GM19035 (cell line): ENCODE results near the gene GJB5.
"Not testable (repeated sequence)": the region's sequence is repeated elsewhere in the genome, so short reads cannot be mapped to it uniquely, and the experiment has no call there.

Source experiments
- ATAC-seq: cut with Tn5 transposase; IDR thresholded peaks from one replicate; pipeline ENCODE4 v1.9.1; 2021; ENCODE audit not compliant: unreplicated experiment

GJB5 gene

GRCh38 chr1:34754964-34755637 is at the start of gene GJB5:
TSS of gene GJB5 (plus strand) at chr1:34755047. CDS start at chr1:34757331, 2,284 bp downstream.
- ATAC-seq: no peak

GRCh38 chr1:34705077-34705476 is 49.8 kb upstream of the GJB5 start:
- no peak for ATAC-seq

GRCh38 chr1:34708106-34708505 is 46.7 kb upstream of the GJB5 start:
- ATAC-seq: no peak

GRCh38 chr1:34709547-34709946 is 45.3 kb upstream of the GJB5 start:
- ATAC-seq: no peak

GRCh38 chr1:34710812-34711211 is 44.0 kb upstream of the GJB5 start:
- ATAC-seq: no peak

GRCh38 chr1:34711485-34711884 is 43.4 kb upstream of the GJB5 start:
- no peak for ATAC-seq

GRCh38 chr1:34712007-34712688 is 42.7 kb upstream of the GJB5 start:
- ATAC-seq: no peak

- no peak for ATAC-seq
Measured at GRCh38 chr1:34713443-34713842, 41.4 kb upstream of the GJB5 start.

GRCh38 chr1:34714386-34714785 is 40.5 kb upstream of the GJB5 start:
- ATAC-seq: no peak

GRCh38 chr1:34715139-34715538 is 39.7 kb upstream of the GJB5 start:
- ATAC-seq: no peak

- ATAC-seq: no peak
Measured at GRCh38 chr1:34721241-34721640, 33.6 kb upstream of the GJB5 start.

- no peak for ATAC-seq
Measured at GRCh38 chr1:34721646-34722355, 33.0 kb upstream of the GJB5 start.

GRCh38 chr1:34726861-34727260 is 28.0 kb upstream of the GJB5 start:
- no peak for ATAC-seq

GRCh38 chr1:34730485-34730884 is 24.4 kb upstream of the GJB5 start:
- no peak for ATAC-seq

- not testable (repeated sequence) for ATAC-seq
Measured at GRCh38 chr1:34732831-34733230, 22.0 kb upstream of the GJB5 start.

- no peak for ATAC-seq
Measured at GRCh38 chr1:34736692-34737091, 18.2 kb upstream of the GJB5 start.

GRCh38 chr1:34737236-34737635 is 17.6 kb upstream of the GJB5 start:
- ATAC-seq: not testable (repeated sequence)

- ATAC-seq: no peak
Measured at GRCh38 chr1:34739613-34740012, 15.2 kb upstream of the GJB5 start.

GRCh38 chr1:34740161-34740868 is 14.5 kb upstream of the GJB5 start:
- ATAC-seq: no peak

- peak; percentile 77 for ATAC-seq
Measured at GRCh38 chr1:34742667-34743270, 12.1 kb upstream of the GJB5 start.

- no peak for ATAC-seq
Measured at GRCh38 chr1:34743775-34744174, 11.1 kb upstream of the GJB5 start.
